Keratinocyte (primary cell): Measurements from ENCODE around the gene ARHGAP6.

Experiments used
- EZH2 ChIP-seq: IDR thresholded peaks from one replicate; pipeline ENCODE4 v1.6.1; 2012; ENCODE audit warnings: inconsistent platforms, mild to moderate bottlenecking, low read length, moderate library complexity
- TF ChIP-seq, protein P1 (sequence below), 3 experiments: IDR thresholded peaks in 1 of 3; conservative IDR thresholded peaks in 1 of 3; optimal IDR thresholded peaks in 1 of 3; 2 replicates in 2 of 3; 3 replicates in 1 of 3; pipeline versions ENCODE3 to v1.5.1; 2011; ENCODE audit warnings: low read length in 3 of 3, mild to moderate bottlenecking in 3 of 3, moderate library complexity in 2 of 3, control low read depth in 1 of 3, inconsistent platforms in 1 of 3; ENCODE audit not compliant: insufficient read depth in 2 of 3; ENCODE audit errors: extremely low read depth in 1 of 3

DNA sequence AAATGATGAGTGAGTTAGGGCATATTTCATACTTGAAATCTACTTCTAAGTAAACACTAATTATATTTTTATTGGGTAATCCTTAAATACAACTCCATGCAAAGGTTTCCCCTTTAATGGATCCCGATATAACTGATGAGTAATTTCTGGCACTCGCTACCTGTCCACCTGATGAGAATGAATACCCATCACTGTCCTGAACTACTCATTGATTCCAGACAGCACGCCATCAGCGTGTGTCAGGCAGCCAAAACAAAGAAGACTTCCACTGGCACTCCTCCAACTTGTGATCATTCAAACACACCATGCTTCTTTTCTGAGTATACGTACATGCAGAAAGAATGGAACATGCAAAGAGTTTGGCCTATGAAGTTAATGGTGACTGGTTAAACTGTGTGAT lies 485.1 kb downstream of the ARHGAP6 start:
- no peak for TF ChIP-seq EZH2
- TF ChIP-seq, protein P1, sequence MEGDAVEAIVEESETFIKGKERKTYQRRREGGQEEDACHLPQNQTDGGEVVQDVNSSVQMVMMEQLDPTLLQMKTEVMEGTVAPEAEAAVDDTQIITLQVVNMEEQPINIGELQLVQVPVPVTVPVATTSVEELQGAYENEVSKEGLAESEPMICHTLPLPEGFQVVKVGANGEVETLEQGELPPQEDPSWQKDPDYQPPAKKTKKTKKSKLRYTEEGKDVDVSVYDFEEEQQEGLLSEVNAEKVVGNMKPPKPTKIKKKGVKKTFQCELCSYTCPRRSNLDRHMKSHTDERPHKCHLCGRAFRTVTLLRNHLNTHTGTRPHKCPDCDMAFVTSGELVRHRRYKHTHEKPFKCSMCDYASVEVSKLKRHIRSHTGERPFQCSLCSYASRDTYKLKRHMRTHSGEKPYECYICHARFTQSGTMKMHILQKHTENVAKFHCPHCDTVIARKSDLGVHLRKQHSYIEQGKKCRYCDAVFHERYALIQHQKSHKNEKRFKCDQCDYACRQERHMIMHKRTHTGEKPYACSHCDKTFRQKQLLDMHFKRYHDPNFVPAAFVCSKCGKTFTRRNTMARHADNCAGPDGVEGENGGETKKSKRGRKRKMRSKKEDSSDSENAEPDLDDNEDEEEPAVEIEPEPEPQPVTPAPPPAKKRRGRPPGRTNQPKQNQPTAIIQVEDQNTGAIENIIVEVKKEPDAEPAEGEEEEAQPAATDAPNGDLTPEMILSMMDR (optimal IDR thresholded peaks at IDR 0.05 in 1 of 3, IDR thresholded peaks at IDR 0.05 in 1 of 3, conservative IDR thresholded peaks at IDR 0.05 in 1 of 3; ENCODE audit: extremely low read depth in 1 of 3, insufficient read depth in 2 of 3, low read length in 3 of 3): no peak
